SJCRH30 (cell line): ENCODE data around the gene SZT2. TPM values are rescaled to one million over a fixed set of nuclear protein-coding genes. Genes with fewer than 3 reads are reported as not detected.
"Not testable (repeated sequence)": the region's sequence is repeated elsewhere in the genome, so short reads cannot be mapped to it uniquely, and the experiment has no call there.

Experiments used
- DNase-seq, 2 experiments: peaks; one replicate each; pipeline ENCODE4 v3.0.0-alpha.2; 2015 to 2020
- H3K27ac ChIP-seq: fragments of 250-450 bp; sonication (Bioruptor Pico); 2 replicates; pipeline ENCODE4 v1.5.1; 2020; ENCODE audit warnings: mild to moderate bottlenecking, moderate library complexity
- H3K27me3 ChIP-seq: fragments of 250-450 bp; sonication (Bioruptor Pico); 2 replicates; pipeline ENCODE4 v1.5.1; 2020; ENCODE audit warnings: mild to moderate bottlenecking, moderate library complexity
- H3K36me3 ChIP-seq: fragments of 250-450 bp; sonication (Bioruptor Pico); 2 replicates; pipeline ENCODE4 v1.5.1; 2020; ENCODE audit warnings: mild to moderate bottlenecking, moderate library complexity
- H3K4me1 ChIP-seq: fragments of 250-450 bp; sonication (Bioruptor Pico); 2 replicates; pipeline ENCODE4 v1.5.1; 2020; ENCODE audit warnings: mild to moderate bottlenecking, moderate library complexity
- H3K4me3 ChIP-seq: fragments of 250-450 bp; sonication (Bioruptor Pico); 2 replicates; pipeline ENCODE4 v1.5.1; 2020; ENCODE audit warnings: mild to moderate bottlenecking, moderate library complexity
- H3K9me3 ChIP-seq: fragments of 250-450 bp; sonication (Bioruptor Pico); replicated peaks from 2 replicates; pipeline ENCODE4 v1.5.1; 2020; ENCODE audit warnings: mild to moderate bottlenecking, moderate library complexity
- total RNA-seq: library from RNA; depleted of rRNA; stranded (reverse); fragments of >200 nt; shearing (Covaris generic); gene quantifications from 2 replicates; pipeline ENCODE4 v1.2.3, GENCODE V29; 2014

Gene SZT2
- total RNA-seq, 1 experiment from 2014 or later, result 19.5 TPM

GRCh38 chr1:43453442-43454269 lies 64.0 kb downstream of the SZT2 start, which contains the start of gene HYI:
Gene HYI, minus strand, starts transcription at chr1:43453931. Its CDS starts 138 bp downstream, at chr1:43453793.
- Histone ChIP-seq H3K36me3 (peaks cover 32% of the 10 kb centered on the region), H3K9me3 (no peaks in the 10 kb centered on the region; the same call in 1 of the 2 replicates), H3K4me1 (peaks cover 4% of the 10 kb centered on the region; the same call in 1 of the 2 replicates), H3K27ac (no peak within 1 kb of the TSS), H3K4me3 (no peak within 1 kb of the TSS), H3K27me3 (no peaks in the 10 kb centered on the region)
- DNase-seq, result no peak

- Histone ChIP-seq H3K4me3 (no peak overlapping the region), H3K36me3 (peaks cover 27% of the 10 kb centered on the region), H3K27me3 (no peaks in the 10 kb centered on the region), H3K9me3 (no peaks in the 10 kb centered on the region; the same call in 1 of the 2 replicates), H3K27ac (no peak overlapping the region), H3K4me1 (peaks cover 4% of the 10 kb centered on the region; the same call in 1 of the 2 replicates)
- DNase-seq, result peak in 1 of 2 experiments; percentile 9
These were observed 64.7 kb downstream of the SZT2 start for GRCh38 chr1:43454270-43455011.

GRCh38 chr1:43455213-43455889 lies 65.7 kb downstream of the SZT2 start:
- no peak for DNase-seq
- no peak overlapping the region for H3K4me3 ChIP-seq
- H3K36me3 ChIP-seq, result peaks cover 25% of the 10 kb centered on the region
- H3K27ac ChIP-seq, result no peak overlapping the region
- no peaks in the 10 kb centered on the region for H3K27me3 ChIP-seq
- peaks cover 4% of the 10 kb centered on the region; the same call in 1 of the 2 replicates for H3K4me1 ChIP-seq
- no peaks in the 10 kb centered on the region; the same call in 1 of the 2 replicates for H3K9me3 ChIP-seq

- H3K36me3 ChIP-seq, H3K4me1 ChIP-seq, H3K9me3 ChIP-seq: not testable (repeated sequence)
These were observed 68.7 kb downstream of the SZT2 start for GRCh38 chr1:43458379-43458778.

GRCh38 chr1:43460988-43461693 lies 71.4 kb downstream of the SZT2 start:
- no peaks in the 10 kb centered on the region for H3K36me3 ChIP-seq
- no peaks in the 10 kb centered on the region for H3K9me3 ChIP-seq
- peaks cover 6% of the 10 kb centered on the region; the same call in 1 of the 2 replicates for H3K4me1 ChIP-seq
- DNase-seq, result no peak
- H3K27ac ChIP-seq, result no peak overlapping the region
- no peak overlapping the region for H3K4me3 ChIP-seq
- H3K27me3 ChIP-seq, result no peaks in the 10 kb centered on the region

More at GRCh38 chr1:43458379-43458778, 68.7 kb downstream of the SZT2 start:
- H3K27ac ChIP-seq, H3K27me3 ChIP-seq, DNase-seq, H3K4me3 ChIP-seq: not testable (repeated sequence)

- no peak for DNase-seq
- Histone ChIP-seq H3K27me3 (no peaks in the 10 kb centered on the region), H3K4me3 (no peak overlapping the region), H3K36me3 (no peaks in the 10 kb centered on the region), H3K4me1 (peaks cover 7% of the 10 kb centered on the region; the same call in 1 of the 2 replicates), H3K9me3 (no peaks in the 10 kb centered on the region), H3K27ac (no peak overlapping the region)
These were observed 73.8 kb downstream of the SZT2 start for GRCh38 chr1:43463479-43463878.

GRCh38 chr1:43464681-43465504 lies 75.2 kb downstream of the SZT2 start:
- no peaks in the 10 kb centered on the region for H3K9me3 ChIP-seq
- H3K27me3 ChIP-seq, result no peaks in the 10 kb centered on the region
- peaks cover 7% of the 10 kb centered on the region; the same call in 1 of the 2 replicates for H3K4me1 ChIP-seq
- H3K36me3 ChIP-seq, result no peaks in the 10 kb centered on the region
- no peak overlapping the region for H3K4me3 ChIP-seq
- H3K27ac ChIP-seq, result no peak overlapping the region
- DNase-seq, result no peak

- H3K27me3 ChIP-seq, result no peaks in the 10 kb centered on the region
- no peak overlapping the region for H3K4me3 ChIP-seq
- H3K36me3 ChIP-seq, result no peaks in the 10 kb centered on the region
- DNase-seq, result no peak
- H3K9me3 ChIP-seq, result no peaks in the 10 kb centered on the region
- H3K4me1 ChIP-seq, result peaks cover 7% of the 10 kb centered on the region; the same call in 1 of the 2 replicates
- H3K27ac ChIP-seq, result no peak overlapping the region
These were observed 75.9 kb downstream of the SZT2 start for GRCh38 chr1:43465505-43466067.

GRCh38 chr1:43466403-43466802 lies 76.7 kb downstream of the SZT2 start:
- DNase-seq, result peak; percentile 29 to 46
- Histone ChIP-seq H3K27ac (no peak overlapping the region), H3K36me3 (no peaks in the 10 kb centered on the region), H3K4me1 (peaks cover 7% of the 10 kb centered on the region; the same call in 1 of the 2 replicates), H3K4me3 (no peak overlapping the region), H3K9me3 (no peaks in the 10 kb centered on the region), H3K27me3 (no peaks in the 10 kb centered on the region)

GRCh38 chr1:43468414-43468813 lies 78.7 kb downstream of the SZT2 start:
- H3K27ac ChIP-seq, result no peak overlapping the region
- H3K36me3 ChIP-seq, result no peaks in the 10 kb centered on the region
- DNase-seq, result no peak
- no peak overlapping the region for H3K4me3 ChIP-seq
- H3K27me3 ChIP-seq, result no peaks in the 10 kb centered on the region
- H3K4me1 ChIP-seq, result peaks cover 27% of the 10 kb centered on the region
- H3K9me3 ChIP-seq, result no peaks in the 10 kb centered on the region

GRCh38 chr1:43469932-43470331 lies 80.2 kb downstream of the SZT2 start:
- H3K36me3 ChIP-seq, result no peaks in the 10 kb centered on the region

GRCh38 chr1:43472087-43472462 lies 82.4 kb downstream of the SZT2 start:
- H3K9me3 ChIP-seq, result no peaks in the 10 kb centered on the region
- no peaks in the 10 kb centered on the region for H3K27me3 ChIP-seq
- H3K27ac ChIP-seq, result peak overlapping the region; percentile 94
- peaks cover 50% of the 10 kb centered on the region for H3K4me1 ChIP-seq
- no peak for DNase-seq
- H3K36me3 ChIP-seq, result no peaks in the 10 kb centered on the region
- no peak overlapping the region for H3K4me3 ChIP-seq

More at GRCh38 chr1:43469932-43470331, 80.2 kb downstream of the SZT2 start:
- Histone ChIP-seq H3K27ac (no peak overlapping the region), H3K27me3 (no peaks in the 10 kb centered on the region), H3K9me3 (no peaks in the 10 kb centered on the region), H3K4me1 (peaks cover 41% of the 10 kb centered on the region), H3K4me3 (no peak overlapping the region)
- DNase-seq, result no peak

GRCh38 chr1:43472463-43473151 lies 82.9 kb downstream of the SZT2 start:
- Histone ChIP-seq H3K4me1 (peaks cover 50% of the 10 kb centered on the region), H3K4me3 (peak overlapping the region; percentile 4; the same call in 1 of the 2 replicates), H3K27ac (peak overlapping the region; percentile 94)
- H3K9me3 ChIP-seq, H3K27me3 ChIP-seq, H3K36me3 ChIP-seq: not testable (repeated sequence)
- peak; percentile 83 to 89 for DNase-seq
